BLaER1 (cell line): ENCODE data around the gene TECPR1.
A peak's percentile ranks its signal among the peaks of the same experiment; 100 is the strongest.

ENCODE experiments used
- H3K27ac ChIP-seq: shearing (Covaris generic); formaldehyde crosslinking; 2 replicates; pipeline ENCODE4 v1.8.1; 2022
- H3K27me3 ChIP-seq: shearing (Covaris generic); formaldehyde crosslinking; 2 replicates; pipeline ENCODE4 v1.8.1; 2022
- H3K36me3 ChIP-seq: shearing (Covaris generic); formaldehyde crosslinking; 2 replicates; pipeline ENCODE4 v1.8.1; 2022
- H3K4me1 ChIP-seq: shearing (Covaris generic); formaldehyde crosslinking; 2 replicates; pipeline ENCODE4 v1.8.1; 2022
- H3K4me2 ChIP-seq: shearing (Covaris generic); formaldehyde crosslinking; 2 replicates; pipeline ENCODE4 v1.8.1; 2022
- H3K4me3 ChIP-seq: shearing (Covaris generic); formaldehyde crosslinking; 2 replicates; pipeline ENCODE4 v1.8.1; 2022
- H3K9ac ChIP-seq: shearing (Covaris generic); formaldehyde crosslinking; 2 replicates; pipeline ENCODE4 v1.8.1; 2022
- H3K9me3 ChIP-seq: shearing (Covaris generic); formaldehyde crosslinking; 2 replicates; pipeline ENCODE4 v1.8.1; 2022
- H4K20me1 ChIP-seq: shearing (Covaris generic); formaldehyde crosslinking; 2 replicates; pipeline ENCODE4 v1.8.1; 2022
- Cebpa-rat ChIP-seq: shearing (Covaris generic); IDR thresholded peaks from 2 replicates; pipeline ENCODE4 v1.8.1; 2022

Gene TECPR1

DNA sequence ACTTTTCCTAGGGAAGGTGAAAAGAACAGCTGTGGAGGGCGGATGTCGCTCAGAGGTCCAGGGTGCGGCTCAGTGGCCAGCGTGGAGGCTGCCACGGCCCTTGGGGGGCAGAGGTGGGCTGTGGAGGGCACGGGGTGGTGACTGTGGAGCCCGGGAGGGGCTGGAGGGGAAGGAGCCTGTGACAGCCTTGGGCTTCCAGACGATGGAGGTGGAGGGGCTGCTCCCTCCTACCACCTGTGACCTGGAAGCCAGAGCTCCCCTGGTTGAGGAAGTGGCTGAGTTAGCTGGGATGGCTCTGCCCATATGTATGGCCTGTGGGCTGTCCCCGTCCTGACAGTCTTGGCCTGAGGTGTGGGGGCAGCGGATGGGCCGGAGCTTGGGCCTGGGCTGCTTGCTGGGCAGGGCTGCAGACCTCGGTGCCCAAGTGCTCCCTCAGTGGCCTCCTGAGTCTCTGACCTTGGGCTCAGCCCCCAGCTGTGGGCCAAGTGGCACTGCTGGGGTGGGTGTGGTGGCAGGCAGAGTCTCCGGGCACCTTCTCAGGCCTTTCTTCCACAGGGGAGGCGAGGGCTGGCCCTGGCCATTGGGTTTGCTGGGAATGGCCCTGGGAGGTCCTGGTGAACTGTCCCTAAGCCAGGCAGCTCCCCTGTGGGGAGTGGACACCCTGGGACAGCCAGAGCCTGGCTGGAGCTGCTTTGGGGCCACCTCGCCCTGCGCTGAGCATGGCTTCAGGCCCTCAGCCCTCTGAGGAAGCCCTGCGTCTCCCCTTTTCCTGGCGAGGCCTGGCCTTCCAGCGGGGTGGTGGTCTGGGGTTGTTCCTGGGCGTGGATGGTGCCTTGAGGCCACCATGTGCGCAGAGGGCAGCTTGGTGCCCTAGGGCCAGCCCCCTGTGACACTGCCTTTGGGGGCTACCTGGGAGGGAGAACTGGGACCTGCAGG is 33.4 kb upstream of the TECPR1 start:
- H3K4me3 ChIP-seq = no peak overlapping the region
- peaks cover 52% of the 10 kb centered on the region for H3K36me3 ChIP-seq
- peaks cover 84% of the 10 kb centered on the region for H3K4me1 ChIP-seq
- H3K27ac ChIP-seq = peak overlapping the region; percentile 63
- H4K20me1 ChIP-seq = peaks cover 84% of the 10 kb centered on the region
- TF ChIP-seq Cebpa-rat = no peak
- H3K27me3 ChIP-seq = no peaks in the 10 kb centered on the region
- H3K9ac ChIP-seq = peak overlapping the region; percentile 89
- H3K4me2 ChIP-seq = peak overlapping the region; percentile 99
- no peaks in the 10 kb centered on the region for H3K9me3 ChIP-seq

DNA sequence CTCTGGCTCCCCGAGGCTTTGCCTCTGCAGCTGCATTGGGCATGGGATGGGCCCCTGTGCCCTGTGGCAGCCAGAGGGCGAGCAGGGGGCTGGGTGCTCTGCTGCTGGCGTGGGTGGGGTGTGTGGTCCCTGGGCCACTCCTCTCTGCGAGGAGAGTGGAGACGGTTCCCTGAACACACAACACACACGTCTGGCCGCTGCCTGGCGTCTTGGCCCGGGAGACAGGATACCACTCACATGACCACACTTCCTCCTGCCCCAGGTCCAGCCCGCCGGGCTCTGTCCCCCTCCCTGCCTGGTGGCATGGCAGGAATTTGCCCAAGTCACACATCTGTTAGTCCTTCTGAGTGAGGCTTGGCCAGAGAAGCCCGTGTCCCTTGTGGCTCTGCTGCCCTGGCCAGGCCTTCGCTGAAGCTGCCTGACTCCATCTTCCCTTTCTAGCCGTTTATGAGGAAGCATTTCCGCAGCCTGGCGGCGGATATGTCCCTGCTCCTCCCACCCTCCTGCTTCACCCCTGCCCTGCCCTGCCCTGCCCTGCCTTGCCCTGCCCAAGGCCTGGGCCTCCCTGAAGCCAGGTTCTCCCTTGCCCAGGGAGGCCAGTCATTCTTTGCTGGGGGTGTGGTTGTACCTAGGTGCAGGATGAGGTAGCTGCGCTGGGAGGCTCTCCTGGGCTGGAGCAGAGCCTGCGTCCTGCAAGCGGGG is 32.5 kb upstream of the TECPR1 start:
- H3K27ac ChIP-seq = peak overlapping the region; percentile 63
- H3K9me3 ChIP-seq = no peaks in the 10 kb centered on the region
- no peak for TF ChIP-seq Cebpa-rat
- peaks cover 75% of the 10 kb centered on the region for H4K20me1 ChIP-seq
- H3K4me3 ChIP-seq = peak overlapping the region; percentile 53
- H3K4me1 ChIP-seq = peaks cover 81% of the 10 kb centered on the region
- peak overlapping the region; percentile 89 for H3K9ac ChIP-seq
- H3K27me3 ChIP-seq = no peaks in the 10 kb centered on the region
- peak overlapping the region; percentile 99 for H3K4me2 ChIP-seq
- peaks cover 52% of the 10 kb centered on the region for H3K36me3 ChIP-seq

- peaks cover 47% of the 10 kb centered on the region for H3K36me3 ChIP-seq
- peak overlapping the region; percentile 53 for H3K4me3 ChIP-seq
- peaks cover 80% of the 10 kb centered on the region for H3K4me1 ChIP-seq
These were observed 31.8 kb upstream of the TECPR1 start for GRCh38 chr7:98283887-98284222.

GRCh38 chr7:98283127-98283886 is 31.3 kb upstream of the TECPR1 start:
- peak overlapping the region; percentile 91 for H3K4me3 ChIP-seq
- no peak for TF ChIP-seq Cebpa-rat
- H3K9ac ChIP-seq = peak overlapping the region; percentile 89
- H3K27me3 ChIP-seq = no peaks in the 10 kb centered on the region
- H3K36me3 ChIP-seq = peaks cover 41% of the 10 kb centered on the region
- peaks cover 63% of the 10 kb centered on the region for H4K20me1 ChIP-seq
- peak overlapping the region; percentile 85 for H3K27ac ChIP-seq
- H3K9me3 ChIP-seq = no peaks in the 10 kb centered on the region
- H3K4me1 ChIP-seq = peaks cover 78% of the 10 kb centered on the region
- H3K4me2 ChIP-seq = peak overlapping the region; percentile 99

More at GRCh38 chr7:98283887-98284222, 31.8 kb upstream of the TECPR1 start:
- no peaks in the 10 kb centered on the region for H3K27me3 ChIP-seq
- peak overlapping the region; percentile 89 for H3K9ac ChIP-seq
- H3K9me3 ChIP-seq = no peaks in the 10 kb centered on the region
- H4K20me1 ChIP-seq = peaks cover 68% of the 10 kb centered on the region
- peak overlapping the region; percentile 63 for H3K27ac ChIP-seq
- peak overlapping the region; percentile 99 for H3K4me2 ChIP-seq
- no peak for TF ChIP-seq Cebpa-rat

DNA sequence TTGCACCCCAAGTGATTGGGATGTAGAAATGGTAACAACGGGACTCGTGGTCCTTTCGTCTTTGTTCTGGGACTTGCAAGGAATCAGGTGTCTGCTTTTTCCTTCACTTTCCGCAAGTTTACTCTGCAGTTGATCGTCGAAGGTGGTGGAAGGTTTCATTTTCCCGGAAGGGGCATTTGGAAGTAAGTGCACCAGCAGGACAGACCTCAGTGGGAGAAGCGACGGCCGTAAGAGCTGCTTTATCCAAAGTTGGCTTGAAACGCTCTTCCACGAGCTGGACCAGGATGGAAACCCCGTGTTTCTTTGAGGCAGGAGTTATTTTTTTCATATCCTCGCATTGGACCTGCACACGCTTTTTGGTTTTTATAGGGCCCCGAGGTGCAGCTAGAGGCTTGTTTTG is 30.7 kb upstream of the TECPR1 start:
- Histone ChIP-seq H3K4me1 (peaks cover 72% of the 10 kb centered on the region), H3K9me3 (no peaks in the 10 kb centered on the region), H3K4me3 (peak overlapping the region; percentile 91), H3K9ac (peak overlapping the region; percentile 89), H3K27me3 (no peaks in the 10 kb centered on the region), H4K20me1 (peaks cover 57% of the 10 kb centered on the region), H3K36me3 (peaks cover 35% of the 10 kb centered on the region), H3K27ac (peak overlapping the region; percentile 85; the same call in 1 of the 2 replicates), H3K4me2 (peak overlapping the region; percentile 99)
- TF ChIP-seq Cebpa-rat = no peak

DNA sequence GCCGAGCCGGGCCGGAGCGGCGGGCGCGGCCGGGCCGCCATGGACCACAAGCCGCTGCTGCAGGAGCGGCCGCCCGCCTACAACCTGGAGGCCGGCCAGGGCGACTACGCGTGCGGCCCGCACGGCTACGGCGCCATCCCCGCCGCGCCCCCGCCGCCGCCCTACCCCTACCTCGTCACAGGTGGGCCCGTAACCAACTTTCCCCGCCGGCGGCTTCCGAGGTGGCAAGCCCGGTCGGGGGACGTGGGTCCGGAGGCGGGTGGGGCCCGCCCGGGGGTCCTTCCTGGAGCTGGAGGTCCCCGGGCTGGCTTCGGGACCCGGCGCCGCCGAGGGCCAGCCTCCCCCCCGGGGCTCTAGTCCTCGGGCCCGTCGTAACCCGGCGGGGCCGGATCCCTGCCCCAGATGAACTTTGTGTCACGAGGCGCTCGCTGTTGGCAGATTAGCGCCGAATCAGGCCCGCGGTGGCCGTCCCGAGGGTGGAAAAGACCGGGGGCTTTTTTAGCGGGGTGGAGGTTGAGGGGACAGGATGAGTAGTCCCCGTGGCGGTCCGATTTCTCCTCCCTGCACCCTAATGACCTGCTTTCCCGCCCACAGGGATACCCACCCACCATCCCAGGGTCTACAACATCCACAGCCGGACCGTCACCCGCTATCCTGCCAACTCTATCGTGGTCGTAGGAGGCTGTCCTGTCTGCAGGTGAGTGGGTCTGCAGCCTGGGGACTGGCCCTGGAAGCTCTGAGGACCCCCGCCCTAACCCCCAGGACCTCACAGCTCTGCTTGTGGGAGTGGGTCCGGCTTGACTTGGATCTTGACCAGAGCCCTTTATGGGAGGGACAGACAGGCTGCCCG is 29.9 kb upstream of the TECPR1 start:
- Histone ChIP-seq H3K9ac (peak overlapping the region; percentile 89), H3K27me3 (no peaks in the 10 kb centered on the region), H3K4me3 (peak overlapping the region; percentile 91), H3K27ac (peak overlapping the region; percentile 85), H4K20me1 (peaks cover 50% of the 10 kb centered on the region), H3K9me3 (no peaks in the 10 kb centered on the region), H3K4me2 (peak overlapping the region; percentile 99), H3K36me3 (peaks cover 30% of the 10 kb centered on the region), H3K4me1 (peaks cover 65% of the 10 kb centered on the region)
- TF ChIP-seq Cebpa-rat = no peak

DNA sequence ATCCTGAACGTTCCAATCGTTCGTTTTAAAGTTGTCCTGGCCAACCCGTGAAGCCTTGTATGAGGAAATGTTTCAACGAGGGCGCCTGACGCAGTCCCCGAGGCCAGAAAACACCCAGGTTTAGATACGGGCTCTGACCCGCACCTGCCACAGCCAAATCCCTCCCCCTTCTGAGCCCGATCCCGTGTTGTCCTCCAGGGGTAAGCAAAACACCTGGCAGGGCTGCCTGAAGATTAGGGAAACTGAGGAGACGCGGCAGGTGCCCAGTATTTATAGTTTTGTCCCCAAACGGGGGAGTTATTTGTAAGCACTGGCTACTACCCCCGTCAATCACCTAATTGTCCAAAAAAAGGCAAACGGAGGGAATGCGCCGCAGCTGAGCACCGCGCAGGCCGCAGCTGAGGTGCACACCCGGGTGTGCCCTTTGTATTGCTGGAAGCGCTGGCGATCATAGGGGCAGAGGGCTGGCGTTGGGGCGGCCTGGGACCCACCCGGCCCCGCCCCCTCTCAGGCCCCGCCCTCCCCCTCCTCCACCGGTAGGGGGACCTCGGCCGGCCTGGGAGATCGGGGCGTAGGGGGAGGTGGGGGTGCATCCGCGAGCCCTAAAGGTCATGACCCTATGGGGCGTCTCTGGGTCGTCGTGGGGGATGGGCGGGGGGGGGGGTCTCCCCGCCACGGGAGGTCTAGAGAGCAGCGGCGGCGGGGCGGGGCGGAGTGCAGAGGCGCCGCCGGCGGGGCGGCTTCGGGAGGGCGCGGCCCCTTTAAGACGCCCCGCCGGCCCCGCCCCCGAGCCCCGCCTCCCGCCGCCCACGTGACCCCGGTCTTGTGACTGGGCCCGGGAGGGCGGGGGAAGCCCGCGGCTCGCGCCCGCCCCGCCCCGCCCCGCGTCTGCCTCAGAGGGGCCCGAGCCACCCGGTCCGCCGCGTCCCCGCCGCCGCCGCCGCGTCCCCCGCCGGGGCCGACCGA is 29.0 kb upstream of the TECPR1 start, which contains the start of gene BRI3:
TSS of gene BRI3 (plus strand) at position 896 of the 966 bp plus-strand sequence. CDS start 110 bp downstream, outside the sequence.
- H3K9me3 ChIP-seq = no peaks in the 10 kb centered on the region
- H3K27me3 ChIP-seq = no peaks in the 10 kb centered on the region
- peaks cover 21% of the 10 kb centered on the region for H3K36me3 ChIP-seq
- H4K20me1 ChIP-seq = peaks cover 41% of the 10 kb centered on the region
- H3K4me1 ChIP-seq = peaks cover 55% of the 10 kb centered on the region
- H3K4me2 ChIP-seq = peak within 1 kb of the TSS; percentile 99
- peak within 1 kb of the TSS; percentile 89 for H3K9ac ChIP-seq
- peak within 1 kb of the TSS; percentile 85 for H3K27ac ChIP-seq
- peak within 1 kb of the TSS; percentile 91 for H3K4me3 ChIP-seq
- TF ChIP-seq Cebpa-rat = no peak

- Histone ChIP-seq H3K27me3 (no peaks in the 10 kb centered on the region), H3K36me3 (peaks cover 13% of the 10 kb centered on the region; the same call in 1 of the 2 replicates), H3K4me3 (peak overlapping the region; percentile 71), H3K4me2 (peak overlapping the region; percentile 93), H4K20me1 (peaks cover 33% of the 10 kb centered on the region), H3K4me1 (peaks cover 48% of the 10 kb centered on the region), H3K9me3 (no peaks in the 10 kb centered on the region), H3K9ac (peak overlapping the region; percentile 78), H3K27ac (peak overlapping the region; percentile 74)
- no peak for TF ChIP-seq Cebpa-rat
These were observed 28.3 kb upstream of the TECPR1 start for GRCh38 chr7:98280296-98280695.
